Gastrocnemius medialis (tissue), 4 donors: ENCODE data around the gene ACOT7. TPM values are rescaled to one million over a fixed set of nuclear protein-coding genes. Genes with fewer than 3 reads are reported as not detected.

Experiments
- ATAC-seq, 2 donors: fragments of 150-250 bp; one replicate each; pipeline ENCODE4 v1.9.1; 2016
- DNase-seq, 2 donors: peaks; one replicate each; pipeline ENCODE4 v3.0.0-alpha.2; 2019
- H3K27ac ChIP-seq, 4 donors: fragments of 200-600 bp; sonication (generic); 1 replicate in 1 of 4; 2 replicates in 3 of 4; pipeline ENCODE4 v1.5.1; 2016 to 2018; ENCODE audit warnings: mild to moderate bottlenecking in 2 of 4, moderate library complexity in 1 of 4
- H3K27me3 ChIP-seq, 3 donors: fragments of 200-600 bp; sonication (generic) in 2 of 3; 1 replicate in 1 of 3; 2 replicates in 2 of 3; pipeline versions ENCODE4 v1.5.1 to v1.6.0; 2016 to 2019; ENCODE audit warnings: mild to moderate bottlenecking in 1 of 3, moderate library complexity in 1 of 3
- H3K36me3 ChIP-seq, 2 donors: fragments of 200-600 bp; sonication (generic) in 1 of 2; one replicate each; pipeline ENCODE4 v1.5.1; 2017 to 2018
- H3K4me1 ChIP-seq, 2 donors: fragments of 200-600 bp; sonication (generic) in 1 of 2; one replicate each; pipeline ENCODE4 v1.5.1; 2016 to 2017; ENCODE audit warnings: mild to moderate bottlenecking in 2 of 2
- H3K4me3 ChIP-seq, 4 donors: fragments of 200-600 bp; sonication (generic) in 3 of 4; 1 replicate in 1 of 4; 2 replicates in 3 of 4; pipeline ENCODE4 v1.5.1; 2016 to 2019; ENCODE audit warnings: mild to moderate bottlenecking in 2 of 4
- H3K9me3 ChIP-seq, 3 donors: fragments of 200-600 bp; sonication (generic) in 2 of 3; 1 replicate in 1 of 3; 2 replicates in 2 of 3; pipeline ENCODE4 v1.5.1; 2016 to 2019
- POLR2A ChIP-seq, 2 donors: fragments of 450-650 bp; IDR thresholded peaks; one replicate each; pipeline ENCODE4 v1.6.1; 2017; ENCODE audit warnings: antibody characterized with exemption in 2 of 2, mild to moderate bottlenecking in 2 of 2, moderate library complexity in 2 of 2
- in situ Hi-C, 4 donors: fragments of 200-750 bp; cut with MboI; loops; one replicate each; pipeline versions ENCODE4 v1.15.0 to v1.8.0; 2017; ENCODE audit warnings: low sequenced_read_pairs in 4 of 4
- intact Hi-C: fragments of 100-400 bp; cut with DNase I; formaldehyde crosslinking; loops from one replicate; pipeline ENCODE4 v1.15.1; 2023; ENCODE audit warnings: low total_unique reads
- total RNA-seq, 4 donors: library from RNA; depleted of rRNA; stranded (reverse); fragments of >200 nt; gene quantifications; one replicate each; pipeline versions ENCODE4 v1.1.0 to v1.2.3, GENCODE V29; 2016
- TF ChIP-seq, protein P1 (sequence below), 5 experiments: fragments of 450-650 bp in 3 of 5; fragments of 200-600 bp in 2 of 5; sonication (generic) in 2 of 5; IDR thresholded peaks in 4 of 5; conservative IDR thresholded peaks in 1 of 5; 1 replicate in 4 of 5; 2 replicates in 1 of 5; pipeline ENCODE4 v1.5.1; 2016 to 2019; ENCODE audit warnings: antibody characterized with exemption in 5 of 5, mild to moderate bottlenecking in 3 of 5, moderate library complexity in 3 of 5

ACOT7 gene
- total RNA-seq, 4 donors from 2014 or later: 1.3 to 5.8 (median 3.2) TPM

DNA sequence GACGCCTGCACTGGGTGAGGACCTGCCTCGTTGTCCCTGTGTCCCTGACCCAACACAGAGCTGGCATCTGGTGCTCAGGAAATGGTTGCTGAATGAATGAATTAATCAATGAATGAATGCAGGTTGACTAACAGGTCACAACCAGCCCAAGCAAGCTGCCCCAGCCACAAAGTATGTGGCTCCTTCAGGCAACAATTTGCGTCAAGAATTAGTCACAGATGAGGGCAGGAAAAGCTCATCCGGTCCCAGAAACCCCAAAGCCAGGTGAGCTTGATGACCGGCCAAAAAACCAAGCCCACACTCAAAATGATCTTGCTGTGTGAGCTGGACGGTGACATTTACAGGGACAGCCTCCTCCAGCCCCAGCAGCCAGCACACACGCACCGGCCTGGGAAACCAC is 92.0 kb downstream of the ACOT7 start:
- Histone ChIP-seq H3K36me3 (no peaks in the 10 kb centered on the region), H3K4me3 (no peak overlapping the region), H3K27ac (no peak overlapping the region), H3K9me3 (no peaks in the 10 kb centered on the region), H3K27me3 (no peaks in the 10 kb centered on the region), H3K4me1 (no peaks in the 10 kb centered on the region)
- DNase-seq (no peak), ATAC-seq (no peak)
- intact Hi-C loops (no loop called here), in situ Hi-C loops (no loop called here)
- no peak for TF ChIP-seq POLR2A (IDR thresholded peaks at IDR 0.05)
- TF ChIP-seq, protein P1, sequence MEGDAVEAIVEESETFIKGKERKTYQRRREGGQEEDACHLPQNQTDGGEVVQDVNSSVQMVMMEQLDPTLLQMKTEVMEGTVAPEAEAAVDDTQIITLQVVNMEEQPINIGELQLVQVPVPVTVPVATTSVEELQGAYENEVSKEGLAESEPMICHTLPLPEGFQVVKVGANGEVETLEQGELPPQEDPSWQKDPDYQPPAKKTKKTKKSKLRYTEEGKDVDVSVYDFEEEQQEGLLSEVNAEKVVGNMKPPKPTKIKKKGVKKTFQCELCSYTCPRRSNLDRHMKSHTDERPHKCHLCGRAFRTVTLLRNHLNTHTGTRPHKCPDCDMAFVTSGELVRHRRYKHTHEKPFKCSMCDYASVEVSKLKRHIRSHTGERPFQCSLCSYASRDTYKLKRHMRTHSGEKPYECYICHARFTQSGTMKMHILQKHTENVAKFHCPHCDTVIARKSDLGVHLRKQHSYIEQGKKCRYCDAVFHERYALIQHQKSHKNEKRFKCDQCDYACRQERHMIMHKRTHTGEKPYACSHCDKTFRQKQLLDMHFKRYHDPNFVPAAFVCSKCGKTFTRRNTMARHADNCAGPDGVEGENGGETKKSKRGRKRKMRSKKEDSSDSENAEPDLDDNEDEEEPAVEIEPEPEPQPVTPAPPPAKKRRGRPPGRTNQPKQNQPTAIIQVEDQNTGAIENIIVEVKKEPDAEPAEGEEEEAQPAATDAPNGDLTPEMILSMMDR (IDR thresholded peaks at IDR 0.05 in 4 of 5, conservative IDR thresholded peaks at IDR 0.05 in 1 of 5): no peak

DNA sequence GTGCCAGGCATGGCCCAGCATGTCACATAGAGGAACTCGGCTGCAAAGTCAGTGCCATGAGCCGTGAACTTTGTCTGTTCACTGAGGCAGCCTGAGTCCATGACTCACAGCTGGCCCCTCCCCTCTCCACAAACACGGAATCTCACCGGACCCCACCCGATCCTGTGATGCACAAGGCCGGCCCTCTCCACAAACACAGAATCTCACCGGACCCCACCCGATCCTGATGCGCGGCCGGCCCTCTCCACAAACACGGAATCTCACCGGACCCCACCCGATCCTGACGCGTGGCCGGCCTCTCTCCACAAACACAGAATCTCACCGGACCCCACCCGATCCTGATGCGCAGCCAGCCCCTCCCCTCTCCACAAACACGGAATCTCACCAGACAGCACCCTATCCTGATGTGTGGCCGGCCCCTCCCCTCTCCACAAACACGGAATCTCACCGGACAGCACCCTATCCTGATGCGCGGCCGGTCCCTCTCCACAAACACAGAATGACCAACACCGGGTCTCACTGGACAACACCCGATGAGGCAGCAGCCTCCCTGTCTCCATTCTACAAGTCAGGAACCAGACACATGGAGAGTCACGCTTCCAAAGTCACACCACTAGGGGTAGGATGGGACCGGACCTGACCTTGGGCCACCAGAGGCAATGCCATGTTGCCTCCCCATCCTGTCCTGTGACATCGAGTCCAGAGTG is 93.1 kb downstream of the ACOT7 start:
- Histone ChIP-seq H3K27ac (no peak overlapping the region), H3K9me3 (no peaks in the 10 kb centered on the region), H3K4me3 (no peak overlapping the region), H3K27me3 (no peaks in the 10 kb centered on the region), H3K4me1 (no peaks in the 10 kb centered on the region), H3K36me3 (no peaks in the 10 kb centered on the region)
- DNase-seq: no peak
- no peak for ATAC-seq
- in situ Hi-C loops (no loop called here), intact Hi-C loops (no loop called here)
- no peak for TF ChIP-seq POLR2A (IDR thresholded peaks at IDR 0.05)
- TF ChIP-seq, protein P1 (IDR thresholded peaks at IDR 0.05 in 4 of 5, conservative IDR thresholded peaks at IDR 0.05 in 1 of 5): no peak

DNA sequence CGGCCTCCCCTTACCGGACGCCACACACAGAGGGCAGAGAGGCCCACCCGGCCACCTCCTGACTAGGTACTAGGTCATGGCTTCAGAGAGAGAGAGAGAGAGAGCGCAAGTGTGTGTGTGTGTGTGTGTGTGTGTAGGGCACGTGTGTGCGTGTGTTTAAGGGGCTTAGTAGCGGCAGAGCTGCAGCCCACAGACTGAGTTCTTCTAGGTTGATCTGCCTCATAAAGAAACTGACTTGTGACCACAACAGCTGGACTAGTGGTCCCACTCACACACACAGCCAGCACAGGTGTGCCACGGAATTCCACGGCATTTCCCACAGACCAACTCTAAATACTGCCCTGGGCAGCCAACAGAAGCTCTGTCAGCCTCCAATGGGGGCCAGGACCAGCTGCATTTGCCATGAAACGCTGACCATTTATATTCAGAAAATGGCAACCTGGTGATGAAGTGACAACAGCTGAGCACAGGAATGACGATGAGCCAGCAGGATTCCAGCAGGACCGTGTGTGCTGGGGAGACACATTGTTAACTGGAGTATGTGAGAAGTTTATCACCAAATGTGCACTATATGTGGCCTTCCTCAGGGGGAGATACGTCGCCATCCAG is 93.9 kb downstream of the ACOT7 start:
- H3K4me3 ChIP-seq: no peak overlapping the region
- TF ChIP-seq, protein P1 (IDR thresholded peaks at IDR 0.05 in 4 of 5, conservative IDR thresholded peaks at IDR 0.05 in 1 of 5): no peak
- TF ChIP-seq POLR2A (IDR thresholded peaks at IDR 0.05): no peak
- H3K27me3 ChIP-seq: no peaks in the 10 kb centered on the region
- DNase-seq: no peak
- H3K36me3 ChIP-seq: no peaks in the 10 kb centered on the region
- H3K4me1 ChIP-seq: no peaks in the 10 kb centered on the region
- H3K27ac ChIP-seq: no peak overlapping the region
- ATAC-seq: no peak
- no peaks in the 10 kb centered on the region for H3K9me3 ChIP-seq
- in situ Hi-C loops (no loop called here), intact Hi-C loops (no loop called here)

DNA sequence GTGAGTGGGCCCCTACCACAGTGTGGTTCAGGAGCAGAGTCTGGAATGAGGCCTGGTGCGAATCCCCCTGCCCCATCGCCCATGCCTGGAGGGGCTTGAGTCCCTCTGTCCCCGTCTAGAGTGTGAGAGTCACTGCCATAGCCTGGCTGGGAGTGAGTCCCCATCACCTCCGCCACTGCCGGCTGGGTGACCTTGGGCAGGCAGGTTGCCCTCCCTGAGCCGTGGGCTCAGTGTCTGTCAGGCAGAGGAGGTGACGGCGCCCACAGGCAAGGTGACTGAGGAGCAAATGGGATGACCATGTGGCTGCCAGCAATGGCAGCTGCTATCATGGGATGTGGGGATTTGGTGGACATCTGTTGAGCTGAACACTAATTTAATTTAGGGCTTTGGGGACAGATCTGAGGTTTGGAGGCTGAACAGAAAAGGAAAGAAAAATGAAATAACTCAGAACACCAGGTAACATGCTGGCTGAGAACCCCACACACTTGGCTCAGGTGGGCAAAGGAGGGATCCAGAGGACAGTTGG is 94.6 kb downstream of the ACOT7 start:
- Histone ChIP-seq H3K27ac (no peak overlapping the region), H3K27me3 (no peaks in the 10 kb centered on the region), H3K9me3 (no peaks in the 10 kb centered on the region), H3K4me1 (peaks cover 0 to 4% of the 10 kb centered on the region in 2 donors), H3K4me3 (no peak overlapping the region), H3K36me3 (no peaks in the 10 kb centered on the region)
- intact Hi-C loops (no loop called here), in situ Hi-C loops (no loop called here)
- DNase-seq (no peak), ATAC-seq (no peak)
- TF ChIP-seq, protein P1 (IDR thresholded peaks at IDR 0.05 in 4 of 5, conservative IDR thresholded peaks at IDR 0.05 in 1 of 5): no peak
- no peak for TF ChIP-seq POLR2A (IDR thresholded peaks at IDR 0.05)
